ENCODE measurements around the gene ANKRD34A. TPM values are rescaled to one million over a fixed set of nuclear protein-coding genes. Genes with fewer than 3 reads are reported as not detected.

The ANKRD34A gene
- total and polyA plus RNA-seq, 2 donors from 2014 or later, result 0.37 to 0.76 TPM

DNA sequence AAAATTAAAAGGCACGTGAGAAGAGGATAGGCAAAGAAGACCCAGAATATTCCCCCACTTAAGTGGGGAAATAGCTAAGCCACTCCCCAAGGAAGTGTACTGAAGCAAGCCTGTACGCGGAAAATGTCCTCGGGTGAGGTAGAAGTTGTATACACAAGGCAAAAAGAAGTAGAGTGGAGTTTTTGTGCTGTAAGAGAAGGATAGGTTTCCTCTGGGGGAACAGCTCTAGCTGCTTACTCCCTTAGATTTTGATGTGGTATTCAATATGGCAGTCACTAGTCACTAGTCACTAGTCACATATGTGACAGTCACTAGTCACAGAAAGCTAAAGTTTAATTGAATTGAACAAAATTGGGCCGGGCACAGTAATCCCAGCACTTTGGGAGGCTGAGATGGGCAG, 24.4 kb upstream of the ANKRD34A start:
- Histone ChIP-seq H3K27ac (ENCODE audit: low read depth in 2 of 2, low read length in 2 of 2) (peak overlapping the region; percentile 54 to 91), H3K9me3 (ENCODE audit: control insufficient read depth in 2 of 3, insufficient read depth in 1 of 3, low read length in 3 of 3) (no peaks in the 10 kb centered on the region), H3K36me3 (ENCODE audit: control insufficient read depth in 2 of 3, insufficient read depth in 3 of 3, low read length in 3 of 3) (peaks cover 12 to 20% (median 14%) of the 10 kb centered on the region in 3 donors), H3K4me3 (ENCODE audit: low read length in 3 of 3) (no peak overlapping the region), H3K27me3 (ENCODE audit: control insufficient read depth, insufficient read depth, low read length) (no peaks in the 10 kb centered on the region), H3K9ac (ENCODE audit: low read length in 3 of 3) (no peak overlapping the region), H3K4me1 (ENCODE audit: control insufficient read depth in 2 of 3, insufficient read depth in 2 of 3, low read depth in 1 of 3, low read length in 3 of 3) (peaks cover 0 to 19% (median 13%) of the 10 kb centered on the region in 3 donors)
- DNase-seq (no peak), FAIRE-seq (no peak)
- TF ChIP-seq, protein P1, sequence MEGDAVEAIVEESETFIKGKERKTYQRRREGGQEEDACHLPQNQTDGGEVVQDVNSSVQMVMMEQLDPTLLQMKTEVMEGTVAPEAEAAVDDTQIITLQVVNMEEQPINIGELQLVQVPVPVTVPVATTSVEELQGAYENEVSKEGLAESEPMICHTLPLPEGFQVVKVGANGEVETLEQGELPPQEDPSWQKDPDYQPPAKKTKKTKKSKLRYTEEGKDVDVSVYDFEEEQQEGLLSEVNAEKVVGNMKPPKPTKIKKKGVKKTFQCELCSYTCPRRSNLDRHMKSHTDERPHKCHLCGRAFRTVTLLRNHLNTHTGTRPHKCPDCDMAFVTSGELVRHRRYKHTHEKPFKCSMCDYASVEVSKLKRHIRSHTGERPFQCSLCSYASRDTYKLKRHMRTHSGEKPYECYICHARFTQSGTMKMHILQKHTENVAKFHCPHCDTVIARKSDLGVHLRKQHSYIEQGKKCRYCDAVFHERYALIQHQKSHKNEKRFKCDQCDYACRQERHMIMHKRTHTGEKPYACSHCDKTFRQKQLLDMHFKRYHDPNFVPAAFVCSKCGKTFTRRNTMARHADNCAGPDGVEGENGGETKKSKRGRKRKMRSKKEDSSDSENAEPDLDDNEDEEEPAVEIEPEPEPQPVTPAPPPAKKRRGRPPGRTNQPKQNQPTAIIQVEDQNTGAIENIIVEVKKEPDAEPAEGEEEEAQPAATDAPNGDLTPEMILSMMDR (IDR thresholded peaks at IDR 0.05; ENCODE audit: borderline replicate concordance, extremely low read depth, insufficient read depth), result no peak
- intact Hi-C loops (cut with DNase I), result no loop called here

DNA sequence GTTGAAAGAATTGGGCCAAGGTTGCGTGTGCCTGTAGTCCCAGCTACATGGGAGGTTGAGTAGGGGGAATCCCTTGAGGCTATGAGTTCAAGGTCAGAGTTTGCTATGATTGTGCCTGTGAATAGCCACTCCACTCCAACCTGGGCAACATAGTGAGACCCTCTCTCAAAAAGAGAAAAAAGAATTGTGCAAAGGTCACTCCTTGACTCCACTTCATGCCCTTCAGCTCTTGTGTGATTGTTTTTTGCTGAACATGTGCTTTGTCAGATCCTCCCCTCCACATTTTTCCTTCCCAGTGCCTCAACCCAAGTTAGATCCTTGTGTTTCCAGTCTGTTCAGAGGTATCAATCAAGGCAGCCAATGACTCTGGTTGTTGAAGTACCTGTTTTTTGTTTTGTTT, 23.6 kb upstream of the ANKRD34A start:
- H3K9ac ChIP-seq (ENCODE audit: low read length in 3 of 3), result no peak overlapping the region
- H3K27ac ChIP-seq (ENCODE audit: low read depth in 2 of 2, low read length in 2 of 2), result peak overlapping the region; percentile 77 to 91
- no peak overlapping the region for H3K4me3 ChIP-seq (ENCODE audit: low read length in 3 of 3)
- H3K36me3 ChIP-seq (ENCODE audit: control insufficient read depth in 2 of 3, insufficient read depth in 3 of 3, low read length in 3 of 3), result peaks cover 4 to 11% (median 6%) of the 10 kb centered on the region in 3 donors
- FAIRE-seq (no peak), DNase-seq (no peak)
- no peaks in the 10 kb centered on the region for H3K9me3 ChIP-seq (ENCODE audit: control insufficient read depth in 2 of 3, insufficient read depth in 1 of 3, low read length in 3 of 3)
- no peaks in the 10 kb centered on the region for H3K27me3 ChIP-seq (ENCODE audit: control insufficient read depth, insufficient read depth, low read length)
- intact Hi-C loops (cut with DNase I), result no loop called here
- peaks cover 0 to 25% (median 20%) of the 10 kb centered on the region in 3 donors for H3K4me1 ChIP-seq (ENCODE audit: control insufficient read depth in 2 of 3, insufficient read depth in 2 of 3, low read depth in 1 of 3, low read length in 3 of 3)
- TF ChIP-seq, protein P1 (IDR thresholded peaks at IDR 0.05; ENCODE audit: borderline replicate concordance, extremely low read depth, insufficient read depth), result no peak

DNA sequence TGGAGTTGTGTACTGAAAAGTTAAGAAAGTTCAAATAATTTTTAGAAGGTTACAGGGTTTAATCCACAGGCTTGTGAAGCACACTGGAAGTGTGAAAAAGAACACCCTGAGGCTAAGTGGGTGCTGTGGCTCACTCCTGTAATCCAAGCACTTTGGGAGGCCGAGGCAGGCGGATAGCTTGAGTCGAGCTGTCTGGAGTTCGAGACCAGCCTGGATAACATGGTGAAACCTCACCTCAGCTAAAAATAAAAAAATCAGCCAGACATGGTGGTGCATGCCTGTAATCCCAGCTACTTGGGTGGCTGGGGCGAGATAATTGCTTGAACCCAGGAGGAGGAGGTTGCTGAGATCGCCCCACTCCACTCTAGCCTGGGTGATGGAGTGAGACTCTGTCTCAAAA, 22.2 kb upstream of the ANKRD34A start:
- no peak overlapping the region for H3K4me3 ChIP-seq (ENCODE audit: low read length in 3 of 3)
- H3K27me3 ChIP-seq (ENCODE audit: control insufficient read depth, insufficient read depth, low read length), result no peaks in the 10 kb centered on the region
- H3K9ac ChIP-seq (ENCODE audit: low read length in 3 of 3), result peak overlapping the region in 2 of 3 donors; percentile 4 to 27

More for the DNA sequence above, 22.2 kb upstream of the ANKRD34A start:
- Histone ChIP-seq H3K4me1 (ENCODE audit: control insufficient read depth in 2 of 3, insufficient read depth in 2 of 3, low read depth in 1 of 3, low read length in 3 of 3) (peaks cover 0 to 36% (median 30%) of the 10 kb centered on the region in 3 donors), H3K27ac (ENCODE audit: low read depth in 2 of 2, low read length in 2 of 2) (peak overlapping the region; percentile 82 to 84), H3K9me3 (ENCODE audit: control insufficient read depth in 2 of 3, insufficient read depth in 1 of 3, low read length in 3 of 3) (no peaks in the 10 kb centered on the region), H3K36me3 (ENCODE audit: control insufficient read depth in 2 of 3, insufficient read depth in 3 of 3, low read length in 3 of 3) (no peaks in the 10 kb centered on the region)
- intact Hi-C loops (cut with DNase I), result no loop called here
- TF ChIP-seq, protein P1 (IDR thresholded peaks at IDR 0.05; ENCODE audit: borderline replicate concordance, extremely low read depth, insufficient read depth), result no peak
- FAIRE-seq, result no peak
- DNase-seq, result no peak
